Right lobe of liver (tissue), 6 donors: ENCODE measurements around the gene VSTM2B. TPM values are rescaled to one million over a fixed set of nuclear protein-coding genes. Genes with fewer than 3 reads are reported as not detected.

Experiments used
- ATAC-seq, 4 donors: fragments of 200-7000 bp; cut with Tn5 transposase; one replicate each; pipeline ENCODE4 v1.9.1; 2020; ENCODE audit warnings: mild to moderate bottlenecking in 4 of 4, moderate library complexity in 4 of 4
- DNase-seq, 3 donors: peaks; one replicate each; pipeline ENCODE4 v3.0.0-alpha.2; 2020
- H3K27ac ChIP-seq, 3 donors: fragments of 200-600 bp; one replicate each; pipeline ENCODE4 v1.8.0; 2022
- H3K27me3 ChIP-seq, 2 donors: fragments of 200-600 bp; one replicate each; pipeline ENCODE4 v1.8.0; 2022
- H3K36me3 ChIP-seq, 4 donors: fragments of 200-600 bp; sonication (generic) in 1 of 4; one replicate each; pipeline versions ENCODE4 v1.5.1 to v1.8.0; 2017 to 2022; ENCODE audit warnings: control low read depth in 1 of 4
- H3K4me1 ChIP-seq, 4 donors: fragments of 200-600 bp; sonication (generic) in 1 of 4; one replicate each; pipeline versions ENCODE4 v1.5.1 to v1.8.0; 2017 to 2022; ENCODE audit warnings: control low read depth in 1 of 4
- H3K4me3 ChIP-seq, 3 donors: fragments of 200-600 bp; one replicate each; pipeline ENCODE4 v1.8.0; 2022
- H3K9me3 ChIP-seq, 4 donors: fragments of 200-600 bp; sonication (generic) in 1 of 4; one replicate each; pipeline versions ENCODE4 v1.5.1 to v1.8.0; 2017 to 2022; ENCODE audit warnings: control low read depth in 1 of 4
- POLR2A ChIP-seq: fragments of 450-650 bp; IDR thresholded peaks from one replicate; pipeline ENCODE4 v1.6.1; 2017; ENCODE audit warnings: antibody characterized with exemption, mild to moderate bottlenecking
- WGBS: methylation state at CpG from one replicate; pipeline ENCODE4 v1.1.6; 2018; ENCODE audit warnings: low coverage, low lambda C conversion rate; ENCODE audit not compliant: insufficient coverage; ENCODE audit errors: missing lambda C conversion rate; 5-methylcytosine and 5-hydroxymethylcytosine counted together
- intact Hi-C, 2 donors: fragments of 100-400 bp; cut with DNase I; formaldehyde crosslinking; loops; one replicate each; pipeline versions ENCODE4 v1.11.2 to v1.14.1; 2022
- total RNA-seq, 6 experiments: library from RNA; depleted of rRNA in 2 of 6; stranded (reverse); fragments of >200 nt in 2 of 6; fragmentation: NEBNext Ultra II Directional in 3 of 6; extraction: Animal tissue kit (Norgen Biotek cat#: 25700) in 3 of 6; gene quantifications; one replicate each; pipeline versions ENCODE4 v1.1.0 to v1.2.4, GENCODE V29; 2016 to 2023
- TF ChIP-seq, protein P1 (sequence below), 4 donors: fragments of 200-600 bp in 3 of 4; fragments of 450-650 bp in 1 of 4; IDR thresholded peaks; one replicate each; pipeline versions ENCODE4 v1.5.1 to v1.8.0; 2016 to 2022; ENCODE audit warnings: antibody characterized with exemption in 4 of 4, mild to moderate bottlenecking in 2 of 4
- donor health status: DM: no; HTN: yes; CAD: no.
- donor health status: DM: no; HTN: no; CAD: no.
- donor health status: DM: no; HTN: no; CAD: no.
- donor health status: DM: no; HTN: yes; CAD: no.
- donor health status: DM: no; HTN: yes; CAD: no.

Gene VSTM2B
- total RNA-seq, 6 experiments from 2014 or later: not detected

DNA sequence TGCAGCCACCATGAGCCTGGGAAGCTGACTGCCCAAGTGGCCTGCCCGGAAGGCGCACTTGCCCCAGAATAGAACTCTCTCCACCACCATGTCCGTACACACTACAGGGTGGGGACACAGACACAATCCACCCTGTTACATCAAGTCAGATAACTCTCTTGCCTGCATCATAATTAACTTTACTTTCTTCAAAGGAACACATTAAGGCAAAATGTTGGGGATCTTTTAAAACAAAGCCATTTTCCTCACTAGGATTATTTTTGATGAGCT, 23.3 kb upstream of the VSTM2B start:
- ATAC-seq (no peak), DNase-seq (no peak)
- Histone ChIP-seq H3K4me1 (no peaks in the 10 kb centered on the region), H3K27me3 (no peaks in the 10 kb centered on the region), H3K36me3 (no peaks in the 10 kb centered on the region), H3K9me3 (no peaks in the 10 kb centered on the region), H3K4me3 (no peak overlapping the region), H3K27ac (no peak overlapping the region)
- WGBS: no CpG with 5 or more reads among the region's 3 CpGs
- intact Hi-C loops: no loop called here
- TF ChIP-seq POLR2A: no peak
- TF ChIP-seq, protein P1, sequence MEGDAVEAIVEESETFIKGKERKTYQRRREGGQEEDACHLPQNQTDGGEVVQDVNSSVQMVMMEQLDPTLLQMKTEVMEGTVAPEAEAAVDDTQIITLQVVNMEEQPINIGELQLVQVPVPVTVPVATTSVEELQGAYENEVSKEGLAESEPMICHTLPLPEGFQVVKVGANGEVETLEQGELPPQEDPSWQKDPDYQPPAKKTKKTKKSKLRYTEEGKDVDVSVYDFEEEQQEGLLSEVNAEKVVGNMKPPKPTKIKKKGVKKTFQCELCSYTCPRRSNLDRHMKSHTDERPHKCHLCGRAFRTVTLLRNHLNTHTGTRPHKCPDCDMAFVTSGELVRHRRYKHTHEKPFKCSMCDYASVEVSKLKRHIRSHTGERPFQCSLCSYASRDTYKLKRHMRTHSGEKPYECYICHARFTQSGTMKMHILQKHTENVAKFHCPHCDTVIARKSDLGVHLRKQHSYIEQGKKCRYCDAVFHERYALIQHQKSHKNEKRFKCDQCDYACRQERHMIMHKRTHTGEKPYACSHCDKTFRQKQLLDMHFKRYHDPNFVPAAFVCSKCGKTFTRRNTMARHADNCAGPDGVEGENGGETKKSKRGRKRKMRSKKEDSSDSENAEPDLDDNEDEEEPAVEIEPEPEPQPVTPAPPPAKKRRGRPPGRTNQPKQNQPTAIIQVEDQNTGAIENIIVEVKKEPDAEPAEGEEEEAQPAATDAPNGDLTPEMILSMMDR (IDR thresholded peaks at IDR 0.05): no peak

DNA sequence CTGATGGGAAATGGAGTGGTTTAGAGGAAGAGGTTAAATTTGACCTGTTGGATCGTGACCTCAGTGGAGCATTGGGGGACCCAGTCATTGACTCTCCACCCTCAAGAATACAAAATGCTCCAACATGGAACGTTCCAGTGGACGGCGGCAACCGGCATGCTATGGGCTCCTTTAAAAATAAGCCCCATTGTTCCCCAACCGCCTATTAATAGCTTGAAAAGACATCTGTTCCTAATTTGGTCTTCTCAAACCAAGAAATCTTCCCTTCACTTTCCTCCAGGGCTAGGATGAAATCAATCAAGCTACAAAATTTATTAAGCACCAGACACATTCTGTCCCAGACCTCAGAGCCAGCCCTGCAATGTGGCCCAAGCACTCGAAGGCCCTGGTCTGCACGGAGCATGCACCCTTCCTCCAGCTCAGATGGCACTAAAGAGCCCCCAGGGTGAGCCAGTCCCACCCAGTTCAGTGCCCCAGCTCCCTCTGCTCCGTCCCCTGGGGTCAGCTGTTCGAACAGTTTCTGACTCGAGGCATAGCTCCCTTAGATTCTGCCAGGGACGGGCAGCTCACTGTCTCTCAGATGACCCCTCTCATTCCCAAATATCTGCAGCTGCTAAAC, 22.5 kb upstream of the VSTM2B start:
- H3K27me3 ChIP-seq: no peaks in the 10 kb centered on the region
- TF ChIP-seq, protein P1 (IDR thresholded peaks at IDR 0.05): no peak
- TF ChIP-seq POLR2A: no peak
- no peaks in the 10 kb centered on the region for H3K4me1 ChIP-seq
- intact Hi-C loops: no loop called here
- DNase-seq (peak in 1 of 3 donors; percentile 27), ATAC-seq (no peak)
- H3K27ac ChIP-seq: no peak overlapping the region
- H3K9me3 ChIP-seq: no peaks in the 10 kb centered on the region
- WGBS: 51% methylated on average over 7 of the region's 12 CpGs
- no peak overlapping the region for H3K4me3 ChIP-seq
- no peaks in the 10 kb centered on the region for H3K36me3 ChIP-seq

- Histone ChIP-seq H3K4me3 (no peak overlapping the region), H3K4me1 (no peaks in the 10 kb centered on the region), H3K27me3 (no peaks in the 10 kb centered on the region), H3K9me3 (no peaks in the 10 kb centered on the region), H3K27ac (no peak overlapping the region), H3K36me3 (no peaks in the 10 kb centered on the region)
- WGBS: 50% methylated on average over 1 of the region's 10 CpGs
- TF ChIP-seq, protein P1 (IDR thresholded peaks at IDR 0.05): no peak
- no peak for TF ChIP-seq POLR2A
- ATAC-seq (no peak), DNase-seq (peak in 1 of 3 donors; percentile 25)
- intact Hi-C loops: no loop called here
These were observed 22.0 kb upstream of the VSTM2B start for GRCh38 chr19:29503785-29504184.

GRCh38 chr19:29504454-29504853, 21.3 kb upstream of the VSTM2B start:
- no peaks in the 10 kb centered on the region for H3K4me1 ChIP-seq
- 25% methylated on average over 2 of the region's 8 CpGs for WGBS
- TF ChIP-seq, protein P1 (IDR thresholded peaks at IDR 0.05): no peak
- TF ChIP-seq POLR2A: no peak
- no peaks in the 10 kb centered on the region for H3K27me3 ChIP-seq
- intact Hi-C loops: no loop called here
- no peak overlapping the region for H3K4me3 ChIP-seq
- peak in 1 of 3 donors; percentile 33 for DNase-seq
- no peak overlapping the region for H3K27ac ChIP-seq
- ATAC-seq: no peak
- no peaks in the 10 kb centered on the region for H3K9me3 ChIP-seq
- H3K36me3 ChIP-seq: no peaks in the 10 kb centered on the region
